GM06990 (cell line): Measurements from ENCODE around the gene ABCF1.

ENCODE experiments used
- DNase-seq: peaks from one replicate; pipeline ENCODE4 v3.0.0-alpha.2; 2011; ENCODE audit not compliant: insufficient read length; ENCODE audit errors: extremely low read depth
- H3K27me3 ChIP-seq: replicated peaks from 2 replicates; pipeline ENCODE4 v1.6.0; 2011; ENCODE audit warnings: low read length; ENCODE audit not compliant: control insufficient read depth, insufficient read depth
- H3K36me3 ChIP-seq: 2 replicates; pipeline ENCODE4 v1.5.1; 2011; ENCODE audit warnings: low read length; ENCODE audit not compliant: control insufficient read depth, insufficient read depth
- H3K4me3 ChIP-seq: replicated peaks from 2 replicates; pipeline ENCODE4 v1.5.1; 2011; ENCODE audit warnings: low read depth, mild to moderate bottlenecking, control low read depth, low read length
- TF ChIP-seq, protein P1 (sequence below): IDR thresholded peaks from 2 replicates; pipeline ENCODE4 v1.5.1; 2011; ENCODE audit warnings: low read length, control low read depth, mild to moderate bottlenecking, inconsistent platforms; ENCODE audit not compliant: insufficient read depth, poor library complexity, severe bottlenecking

The ABCF1 gene

DNA sequence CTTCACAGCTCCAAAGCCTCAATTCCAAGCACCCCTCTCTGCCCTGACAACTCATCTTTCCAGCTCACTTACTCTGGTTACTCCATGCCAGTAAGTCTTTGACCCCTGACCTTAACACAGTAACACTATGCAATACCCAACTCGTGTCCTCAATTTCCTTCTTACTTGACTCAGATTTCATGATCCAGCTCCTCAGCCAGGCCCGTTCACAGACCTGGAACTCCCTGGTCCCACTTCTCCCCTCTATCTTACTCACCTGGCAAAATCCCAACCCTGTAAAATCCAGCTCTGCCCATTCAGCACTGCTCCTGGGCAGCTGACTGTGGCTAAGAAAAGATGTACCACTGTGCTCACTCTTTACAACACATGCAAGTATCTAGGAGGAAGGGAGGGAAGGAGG, 22.9 kb upstream of the ABCF1 start:
- Histone ChIP-seq H3K4me3 (no peak overlapping the region), H3K36me3 (peaks cover 27% of the 10 kb centered on the region), H3K27me3 (no peaks in the 10 kb centered on the region)
- TF ChIP-seq, protein P1, sequence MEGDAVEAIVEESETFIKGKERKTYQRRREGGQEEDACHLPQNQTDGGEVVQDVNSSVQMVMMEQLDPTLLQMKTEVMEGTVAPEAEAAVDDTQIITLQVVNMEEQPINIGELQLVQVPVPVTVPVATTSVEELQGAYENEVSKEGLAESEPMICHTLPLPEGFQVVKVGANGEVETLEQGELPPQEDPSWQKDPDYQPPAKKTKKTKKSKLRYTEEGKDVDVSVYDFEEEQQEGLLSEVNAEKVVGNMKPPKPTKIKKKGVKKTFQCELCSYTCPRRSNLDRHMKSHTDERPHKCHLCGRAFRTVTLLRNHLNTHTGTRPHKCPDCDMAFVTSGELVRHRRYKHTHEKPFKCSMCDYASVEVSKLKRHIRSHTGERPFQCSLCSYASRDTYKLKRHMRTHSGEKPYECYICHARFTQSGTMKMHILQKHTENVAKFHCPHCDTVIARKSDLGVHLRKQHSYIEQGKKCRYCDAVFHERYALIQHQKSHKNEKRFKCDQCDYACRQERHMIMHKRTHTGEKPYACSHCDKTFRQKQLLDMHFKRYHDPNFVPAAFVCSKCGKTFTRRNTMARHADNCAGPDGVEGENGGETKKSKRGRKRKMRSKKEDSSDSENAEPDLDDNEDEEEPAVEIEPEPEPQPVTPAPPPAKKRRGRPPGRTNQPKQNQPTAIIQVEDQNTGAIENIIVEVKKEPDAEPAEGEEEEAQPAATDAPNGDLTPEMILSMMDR, result no peak
- DNase-seq, result no peak

DNA sequence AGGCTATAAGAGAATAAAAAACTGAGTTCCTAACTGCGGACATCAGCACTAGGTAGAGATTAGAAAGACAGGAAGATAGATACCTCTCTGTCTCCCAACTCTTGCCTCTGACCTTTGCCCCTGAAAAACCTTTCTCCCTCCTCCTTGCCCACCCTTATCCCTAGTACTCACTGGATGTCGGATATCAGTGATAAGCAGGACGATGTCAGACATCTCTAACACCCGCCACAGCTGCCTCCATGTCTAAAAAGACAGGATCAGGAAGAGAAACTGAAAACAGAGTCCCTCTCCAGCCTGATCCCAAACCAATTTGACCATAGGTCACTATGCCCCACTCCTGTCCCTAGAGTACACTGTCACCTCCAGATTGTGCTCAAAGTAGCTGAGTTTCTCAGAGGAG, 16.8 kb upstream of the ABCF1 start:
- H3K4me3 ChIP-seq, result no peak overlapping the region
- H3K36me3 ChIP-seq, result peaks cover 13% of the 10 kb centered on the region
- TF ChIP-seq, protein P1, result no peak

DNA sequence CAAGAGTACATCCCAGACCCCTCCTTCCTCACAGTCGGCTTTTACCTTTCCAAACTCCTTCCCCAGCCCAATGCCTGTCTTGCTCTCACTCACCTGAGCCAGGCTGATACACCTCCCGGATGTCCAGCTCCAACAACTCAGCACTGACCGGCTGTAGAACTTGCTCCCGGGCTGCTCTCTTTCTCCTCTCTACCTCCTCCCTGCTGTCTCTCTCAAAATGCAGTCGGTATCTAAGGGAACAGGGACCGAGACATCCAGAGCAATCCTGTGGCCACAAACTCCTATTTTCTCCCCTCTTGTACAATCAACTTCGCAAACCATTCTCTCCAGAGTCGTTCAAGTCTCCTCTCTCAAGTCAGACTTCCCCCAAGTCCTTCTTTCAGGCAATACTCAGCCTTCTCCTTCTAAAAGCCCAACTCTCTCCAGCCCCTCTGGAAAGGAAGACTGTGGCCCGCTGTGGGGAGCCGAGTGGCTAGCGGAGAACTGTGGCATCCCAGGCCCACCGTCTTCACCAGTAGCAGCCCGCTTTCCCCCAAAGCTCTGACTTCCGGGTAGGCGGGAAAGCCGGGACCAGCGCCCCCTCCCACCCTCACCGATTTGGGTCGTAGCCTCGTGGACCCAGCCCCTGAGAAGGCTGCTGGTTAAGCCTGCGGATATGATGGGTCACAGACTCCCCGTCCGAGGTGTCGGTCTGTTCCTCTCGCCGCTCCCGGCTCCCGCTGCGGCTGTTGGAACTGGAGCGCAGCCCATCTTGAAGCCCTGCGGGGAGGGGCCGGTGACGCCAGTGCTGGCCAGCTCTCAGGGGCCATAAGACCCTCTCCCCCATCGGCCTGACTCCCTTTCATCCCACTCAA, 16.1 kb upstream of the ABCF1 start:
- Histone ChIP-seq H3K27me3 (no peaks in the 10 kb centered on the region), H3K36me3 (peaks cover 13% of the 10 kb centered on the region), H3K4me3 (peak overlapping the region; percentile 99)
- TF ChIP-seq, protein P1, result no peak
- DNase-seq, result no peak

More for the DNA sequence above, 16.8 kb upstream of the ABCF1 start:
- DNase-seq, result no peak
- no peaks in the 10 kb centered on the region for H3K27me3 ChIP-seq

DNA sequence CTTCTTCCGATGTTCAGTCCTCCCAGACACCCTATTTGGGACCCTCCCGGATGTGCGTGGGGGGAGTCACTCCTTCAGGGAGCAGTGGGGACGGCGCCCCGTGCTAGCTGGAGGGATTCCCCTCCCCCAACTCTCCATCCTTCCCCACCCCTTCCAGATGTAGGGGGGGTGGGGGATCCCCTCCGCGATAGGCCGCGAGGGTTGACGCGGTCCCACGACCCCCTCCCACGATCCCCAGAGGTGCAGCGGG, 15.5 kb upstream of the ABCF1 start:
- Histone ChIP-seq H3K4me3 (peak overlapping the region; percentile 99), H3K36me3 (peaks cover 13% of the 10 kb centered on the region), H3K27me3 (no peaks in the 10 kb centered on the region)
- TF ChIP-seq, protein P1, result no peak
- no peak for DNase-seq

DNA sequence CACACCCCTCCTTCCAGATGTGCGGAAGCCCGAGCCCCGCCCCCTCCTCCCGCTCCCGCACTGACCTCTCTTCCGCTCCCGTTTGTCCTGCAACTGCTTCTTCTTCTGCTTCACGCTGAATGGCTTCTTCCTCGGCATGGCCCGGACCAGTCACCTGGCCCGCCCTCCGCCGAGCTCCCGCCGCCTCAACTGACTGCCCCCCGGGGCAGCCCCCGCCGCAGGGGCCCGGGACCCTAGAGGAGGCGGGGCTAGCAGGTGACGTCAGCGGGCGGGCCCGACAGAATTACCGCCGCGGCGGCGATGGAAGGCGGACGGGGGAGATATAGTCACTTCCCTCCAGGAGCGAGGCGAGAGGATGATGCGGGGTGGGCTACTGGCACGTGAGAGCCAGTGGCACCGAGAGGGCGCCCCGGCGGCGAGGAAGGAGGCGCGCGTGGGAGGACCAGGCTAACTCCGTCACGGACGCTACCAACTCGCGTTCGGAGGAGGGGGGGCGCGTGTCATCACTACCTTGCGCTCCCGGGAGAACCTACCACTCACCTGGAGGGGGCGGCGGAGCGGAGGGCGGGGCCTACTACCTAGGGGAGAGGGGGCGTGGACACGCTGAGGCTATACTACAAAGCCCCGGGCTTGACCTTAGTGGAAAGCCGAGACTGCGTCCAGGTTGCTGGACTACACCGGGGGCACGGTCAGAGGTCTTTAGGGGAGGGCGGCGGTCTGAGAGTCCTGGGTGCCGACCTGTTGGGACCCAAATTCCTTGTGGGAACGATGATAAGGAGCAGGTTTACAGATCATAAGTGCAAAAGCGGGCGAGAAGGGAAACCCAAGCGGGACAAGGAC, 15.0 kb upstream of the ABCF1 start, which contains the start of gene GNL1:
Gene GNL1 (minus strand): TSS at position 424 of the 840 bp plus-strand sequence. CDS start 286 bp downstream, at position 138.
- peak; percentile 98 for DNase-seq
- TF ChIP-seq, protein P1, result no peak
- peaks cover 10% of the 10 kb centered on the region for H3K36me3 ChIP-seq
- H3K27me3 ChIP-seq, result no peaks in the 10 kb centered on the region
- H3K4me3 ChIP-seq, result peak within 1 kb of the TSS; percentile 99
